ENCODE results near the gene C10orf95. TPM values are rescaled to one million over a fixed set of nuclear protein-coding genes. Genes with fewer than 3 reads are reported as not detected.
A peak's percentile ranks its signal among the peaks of the same experiment; 100 is the strongest.

C10orf95 gene
- total RNA-seq, 4 donors from 2014 or later, result 1.0 TPM; not detected in 3

DNA sequence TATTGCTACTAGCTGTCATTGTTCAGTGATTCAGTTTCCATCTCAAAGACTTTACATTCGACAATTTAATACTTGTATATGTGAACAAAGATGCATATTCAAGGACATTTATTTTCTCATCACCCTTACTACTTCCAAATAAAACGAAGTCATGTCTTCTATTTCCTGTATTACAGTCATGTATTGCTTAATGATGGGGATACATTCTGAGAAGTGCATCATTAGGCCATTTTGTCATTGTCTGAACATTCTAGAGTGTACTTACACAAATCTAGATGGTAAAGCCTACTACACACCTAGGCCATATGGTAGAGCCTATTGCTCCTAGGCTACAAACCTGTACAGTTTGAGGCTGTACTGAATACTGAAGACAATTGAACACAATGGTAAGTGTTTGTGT is 6.5 kb downstream of the C10orf95 start:
- no peak overlapping the region for H3K4me3 ChIP-seq
- intact Hi-C loops (cut with DNase I), result no loop called here

DNA sequence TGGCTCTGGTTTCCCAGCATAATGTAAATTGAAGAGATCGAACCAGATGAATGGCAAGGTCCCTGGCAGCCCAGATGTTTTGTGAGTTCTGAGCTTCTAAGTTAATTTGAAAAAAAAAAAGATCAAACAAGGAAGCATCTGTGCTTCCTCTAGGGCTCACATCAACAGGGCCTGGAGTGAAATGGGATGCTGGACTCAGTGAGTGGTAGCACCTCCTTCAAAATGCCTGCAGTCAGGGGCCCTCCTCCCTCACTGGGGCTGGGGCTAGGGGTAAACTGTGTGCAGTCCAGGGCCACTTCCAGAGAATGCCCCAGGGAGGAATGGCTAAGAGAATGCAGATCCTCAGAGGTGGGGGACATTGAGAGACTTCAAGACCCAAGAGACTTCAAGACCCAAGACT is 13.0 kb downstream of the C10orf95 start:
- intact Hi-C loops (cut with DNase I), result no loop called here
- TF ChIP-seq, protein P1, sequence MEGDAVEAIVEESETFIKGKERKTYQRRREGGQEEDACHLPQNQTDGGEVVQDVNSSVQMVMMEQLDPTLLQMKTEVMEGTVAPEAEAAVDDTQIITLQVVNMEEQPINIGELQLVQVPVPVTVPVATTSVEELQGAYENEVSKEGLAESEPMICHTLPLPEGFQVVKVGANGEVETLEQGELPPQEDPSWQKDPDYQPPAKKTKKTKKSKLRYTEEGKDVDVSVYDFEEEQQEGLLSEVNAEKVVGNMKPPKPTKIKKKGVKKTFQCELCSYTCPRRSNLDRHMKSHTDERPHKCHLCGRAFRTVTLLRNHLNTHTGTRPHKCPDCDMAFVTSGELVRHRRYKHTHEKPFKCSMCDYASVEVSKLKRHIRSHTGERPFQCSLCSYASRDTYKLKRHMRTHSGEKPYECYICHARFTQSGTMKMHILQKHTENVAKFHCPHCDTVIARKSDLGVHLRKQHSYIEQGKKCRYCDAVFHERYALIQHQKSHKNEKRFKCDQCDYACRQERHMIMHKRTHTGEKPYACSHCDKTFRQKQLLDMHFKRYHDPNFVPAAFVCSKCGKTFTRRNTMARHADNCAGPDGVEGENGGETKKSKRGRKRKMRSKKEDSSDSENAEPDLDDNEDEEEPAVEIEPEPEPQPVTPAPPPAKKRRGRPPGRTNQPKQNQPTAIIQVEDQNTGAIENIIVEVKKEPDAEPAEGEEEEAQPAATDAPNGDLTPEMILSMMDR (IDR thresholded peaks at IDR 0.05), result no peak
- TF ChIP-seq POLR2AphosphoS5 (IDR thresholded peaks at IDR 0.05) (no peak), POLR2A (IDR thresholded peaks at IDR 0.05; ENCODE audit: low read depth) (no peak), EP300 (IDR thresholded peaks at IDR 0.05) (no peak)
- Histone ChIP-seq H3K4me3 (no peak overlapping the region), H3K4me1 (peaks cover 0 to 19% (median 8%) of the 10 kb centered on the region in 4 donors), H3K9me3 (no peaks in the 10 kb centered on the region), H3K27ac (replicated peaks in 1 of 4) (no peak overlapping the region), H3K36me3 (no peaks in the 10 kb centered on the region), H3K27me3 (peaks cover 0 to 39% (median 4%) of the 10 kb centered on the region in 4 donors)
- DNase-seq (ENCODE audit: extremely low spot score), result no peak
- WGBS, result 100% methylated on average over 1 of the region's 1 CpG

More for the DNA sequence above, 6.5 kb downstream of the C10orf95 start:
- DNase-seq (ENCODE audit: extremely low spot score), result no peak
- TF ChIP-seq, protein P1 (IDR thresholded peaks at IDR 0.05), result no peak
- TF ChIP-seq POLR2AphosphoS5 (IDR thresholded peaks at IDR 0.05) (no peak), EP300 (IDR thresholded peaks at IDR 0.05) (no peak), POLR2A (IDR thresholded peaks at IDR 0.05; ENCODE audit: low read depth) (no peak)
- WGBS, result 71% methylated on average over 2 of the region's 2 CpGs
- Histone ChIP-seq H3K27me3 (no peaks in the 10 kb centered on the region), H3K9me3 (no peaks in the 10 kb centered on the region), H3K4me1 (peaks cover 0 to 8% (median 7%) of the 10 kb centered on the region in 4 donors), H3K27ac (replicated peaks in 1 of 4) (no peak overlapping the region), H3K36me3 (no peaks in the 10 kb centered on the region)

DNA sequence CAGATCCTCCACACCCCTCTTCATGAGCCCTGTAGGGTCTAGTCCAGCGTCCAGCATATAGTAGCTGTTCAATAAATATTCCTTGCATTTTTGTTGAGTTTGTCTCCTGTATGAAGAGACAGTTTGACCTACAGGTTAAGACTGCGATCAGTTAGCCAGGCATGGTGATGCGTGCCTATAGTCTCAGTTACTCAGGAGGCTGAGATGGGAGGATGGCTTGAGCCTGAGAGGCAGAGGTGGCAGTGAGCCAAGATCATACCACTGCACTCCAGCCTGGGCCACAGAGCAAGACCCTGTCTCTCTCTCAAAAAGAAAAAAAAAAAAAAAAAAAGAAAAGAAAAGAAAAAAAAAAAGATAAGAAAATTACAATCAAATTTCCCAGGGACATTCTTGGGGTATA is 13.8 kb downstream of the C10orf95 start:
- DNase-seq (ENCODE audit: extremely low spot score), result no peak
- Histone ChIP-seq H3K9me3 (no peaks in the 10 kb centered on the region), H3K36me3 (no peaks in the 10 kb centered on the region), H3K4me3 (no peak overlapping the region), H3K27me3 (peaks cover 0 to 39% (median 4%) of the 10 kb centered on the region in 4 donors), H3K27ac (replicated peaks in 1 of 4) (no peak overlapping the region), H3K4me1 (peaks cover 4 to 26% (median 15%) of the 10 kb centered on the region in 4 donors)
- 94% methylated on average over 3 of the region's 3 CpGs for WGBS
- intact Hi-C loops (cut with DNase I), result no loop called here
- TF ChIP-seq, protein P1 (IDR thresholded peaks at IDR 0.05), result no peak
- TF ChIP-seq POLR2A (IDR thresholded peaks at IDR 0.05; ENCODE audit: low read depth) (no peak), EP300 (IDR thresholded peaks at IDR 0.05) (no peak), POLR2AphosphoS5 (IDR thresholded peaks at IDR 0.05) (no peak)

DNA sequence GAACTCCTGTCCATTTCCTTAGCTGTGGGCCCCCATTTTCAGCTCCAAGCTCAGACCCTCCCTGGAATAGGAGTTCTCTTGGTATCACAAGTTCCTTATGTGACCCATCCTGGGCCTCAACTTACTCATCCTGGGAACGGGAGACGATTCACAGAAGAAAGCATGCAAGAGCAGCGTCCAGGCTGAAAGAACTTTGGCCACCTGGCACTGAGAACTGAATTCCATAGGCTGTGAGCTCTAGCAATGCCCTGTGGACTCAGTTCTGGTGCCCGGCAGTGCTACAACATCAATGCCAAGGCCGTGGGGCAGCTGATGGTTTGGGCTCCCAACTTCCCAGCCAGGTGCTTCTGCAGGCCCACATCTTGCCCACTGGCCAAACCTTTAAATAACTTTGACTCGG is 15.0 kb downstream of the C10orf95 start:
- 77% methylated on average over 6 of the region's 6 CpGs for WGBS
- Histone ChIP-seq H3K27me3 (peaks cover 0 to 39% (median 4%) of the 10 kb centered on the region in 4 donors), H3K4me3 (peak overlapping the region in 2 of 4 donors; percentile 23 to 43), H3K36me3 (no peaks in the 10 kb centered on the region), H3K4me1 (peaks cover 12 to 34% (median 23%) of the 10 kb centered on the region in 4 donors), H3K27ac (replicated peaks in 1 of 4) (no peak overlapping the region), H3K9me3 (no peaks in the 10 kb centered on the region)
- no peak for DNase-seq (ENCODE audit: extremely low spot score)
- no peak for TF ChIP-seq POLR2AphosphoS5 (IDR thresholded peaks at IDR 0.05)
- TF ChIP-seq EP300 (IDR thresholded peaks at IDR 0.05), result no peak
- TF ChIP-seq POLR2A (IDR thresholded peaks at IDR 0.05; ENCODE audit: low read depth), result no peak
- TF ChIP-seq, protein P1 (IDR thresholded peaks at IDR 0.05), result no peak
- intact Hi-C loops (cut with DNase I), result no loop called here

Measured in esophagus muscularis mucosa (tissue), 4 donors.